Fibroblast of mammary gland (primary cell): ENCODE results near the gene ISYNA1.
A peak's percentile ranks its signal among the peaks of the same experiment; 100 is the strongest.

ENCODE experiments used
- DNase-seq: peaks from one replicate; pipeline ENCODE4 v3.0.0-alpha.2; 2010; ENCODE audit warnings: low read depth
- H3K4me3 ChIP-seq: 2 replicates; pipeline ENCODE4 v1.5.1; 2011; ENCODE audit warnings: low read depth, mild to moderate bottlenecking, low read length, moderate library complexity; ENCODE audit not compliant: control insufficient read depth
- TF ChIP-seq, protein P1 (sequence below): conservative IDR thresholded peaks from 2 replicates; pipeline ENCODE4 v1.5.1; 2011; ENCODE audit warnings: low read depth, low read length, inconsistent platforms; ENCODE audit not compliant: control insufficient read depth, insufficient read depth

ISYNA1 gene

DNA sequence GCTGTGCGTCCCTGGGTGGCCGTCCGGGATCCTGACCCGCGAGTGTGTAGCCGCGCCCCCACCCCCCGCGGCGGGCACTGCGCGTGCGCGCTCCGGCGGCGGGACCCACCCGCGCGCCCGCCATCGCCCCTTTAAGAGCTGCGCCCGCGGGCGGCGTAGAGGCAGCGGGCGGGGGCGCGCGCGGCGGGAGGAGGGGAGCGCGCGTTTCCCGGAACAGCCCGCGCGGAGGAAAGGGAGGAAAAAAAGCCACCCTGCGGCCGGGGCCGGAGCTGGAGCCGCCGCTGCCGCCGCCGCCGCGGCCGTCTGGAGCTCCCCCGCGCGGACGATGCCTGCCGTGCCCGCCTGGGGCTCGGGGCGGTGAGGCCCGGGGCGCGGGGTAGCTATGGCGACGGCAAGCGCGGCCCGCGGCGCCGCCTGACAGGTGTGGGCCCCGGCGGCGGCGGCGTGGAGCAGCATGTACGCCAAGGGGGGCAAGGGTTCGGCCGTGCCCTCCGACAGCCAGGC is 18.7 kb downstream of the ISYNA1 start, which contains the start of gene SSBP4:
Gene SSBP4, plus strand, starts transcription at position 204 of the 504 bp plus-strand sequence. Its CDS starts 251 bp downstream, at position 455.
- TF ChIP-seq, protein P1, sequence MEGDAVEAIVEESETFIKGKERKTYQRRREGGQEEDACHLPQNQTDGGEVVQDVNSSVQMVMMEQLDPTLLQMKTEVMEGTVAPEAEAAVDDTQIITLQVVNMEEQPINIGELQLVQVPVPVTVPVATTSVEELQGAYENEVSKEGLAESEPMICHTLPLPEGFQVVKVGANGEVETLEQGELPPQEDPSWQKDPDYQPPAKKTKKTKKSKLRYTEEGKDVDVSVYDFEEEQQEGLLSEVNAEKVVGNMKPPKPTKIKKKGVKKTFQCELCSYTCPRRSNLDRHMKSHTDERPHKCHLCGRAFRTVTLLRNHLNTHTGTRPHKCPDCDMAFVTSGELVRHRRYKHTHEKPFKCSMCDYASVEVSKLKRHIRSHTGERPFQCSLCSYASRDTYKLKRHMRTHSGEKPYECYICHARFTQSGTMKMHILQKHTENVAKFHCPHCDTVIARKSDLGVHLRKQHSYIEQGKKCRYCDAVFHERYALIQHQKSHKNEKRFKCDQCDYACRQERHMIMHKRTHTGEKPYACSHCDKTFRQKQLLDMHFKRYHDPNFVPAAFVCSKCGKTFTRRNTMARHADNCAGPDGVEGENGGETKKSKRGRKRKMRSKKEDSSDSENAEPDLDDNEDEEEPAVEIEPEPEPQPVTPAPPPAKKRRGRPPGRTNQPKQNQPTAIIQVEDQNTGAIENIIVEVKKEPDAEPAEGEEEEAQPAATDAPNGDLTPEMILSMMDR: no peak
- H3K4me3 ChIP-seq: peak within 1 kb of the TSS; percentile 66
- DNase-seq: peak; percentile 64

- TF ChIP-seq, protein P1: no peak
- DNase-seq: no peak
- peak overlapping the region; percentile 27 for H3K4me3 ChIP-seq
Observed at GRCh38 chr19:18418483-18419194, 19.3 kb downstream of the ISYNA1 start.

GRCh38 chr19:18418029-18418482 is 19.9 kb downstream of the ISYNA1 start:
- no peak for DNase-seq
- no peak overlapping the region for H3K4me3 ChIP-seq
- TF ChIP-seq, protein P1: no peak

DNA sequence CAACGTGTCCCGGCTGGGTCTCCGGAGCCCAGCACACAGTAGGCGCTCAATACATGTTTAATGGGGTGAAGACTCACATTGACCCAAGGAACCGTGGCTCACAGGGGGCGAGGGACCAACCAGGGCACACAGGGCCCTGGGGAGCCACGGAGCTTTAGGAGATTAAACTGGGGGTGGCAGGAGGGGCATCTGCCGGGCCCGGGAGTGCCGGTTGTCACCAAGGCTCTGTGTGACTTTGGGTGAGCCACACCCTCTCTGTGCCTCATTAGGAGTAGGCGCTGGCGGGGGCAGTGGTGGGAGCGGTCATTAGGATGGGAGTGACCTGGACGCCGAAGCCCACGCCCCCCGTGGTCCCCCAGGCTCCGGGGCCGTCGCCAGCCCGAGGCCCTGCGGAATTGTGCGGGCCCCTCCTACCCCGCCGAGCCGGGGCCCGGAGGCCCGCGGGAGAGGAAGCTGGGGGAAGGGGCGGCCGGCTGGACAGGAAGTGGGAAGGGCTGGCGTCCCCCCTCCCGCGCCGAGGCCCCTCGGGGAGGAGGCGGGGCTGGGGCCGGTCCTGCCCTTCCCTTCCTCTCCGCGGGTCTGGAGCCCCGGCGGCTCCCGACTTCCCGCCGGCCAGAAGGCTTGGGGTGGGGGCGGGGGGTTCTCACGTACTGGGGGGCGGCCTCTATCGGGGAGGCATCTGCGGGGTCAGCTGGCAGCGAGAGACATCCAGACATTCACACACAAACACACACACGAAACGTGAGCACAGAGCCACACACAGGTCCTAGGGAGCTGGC is 20.5 kb downstream of the ISYNA1 start:
- peak; percentile 69 for DNase-seq
- TF ChIP-seq, protein P1: no peak
- H3K4me3 ChIP-seq: peak overlapping the region; percentile 38

DNA sequence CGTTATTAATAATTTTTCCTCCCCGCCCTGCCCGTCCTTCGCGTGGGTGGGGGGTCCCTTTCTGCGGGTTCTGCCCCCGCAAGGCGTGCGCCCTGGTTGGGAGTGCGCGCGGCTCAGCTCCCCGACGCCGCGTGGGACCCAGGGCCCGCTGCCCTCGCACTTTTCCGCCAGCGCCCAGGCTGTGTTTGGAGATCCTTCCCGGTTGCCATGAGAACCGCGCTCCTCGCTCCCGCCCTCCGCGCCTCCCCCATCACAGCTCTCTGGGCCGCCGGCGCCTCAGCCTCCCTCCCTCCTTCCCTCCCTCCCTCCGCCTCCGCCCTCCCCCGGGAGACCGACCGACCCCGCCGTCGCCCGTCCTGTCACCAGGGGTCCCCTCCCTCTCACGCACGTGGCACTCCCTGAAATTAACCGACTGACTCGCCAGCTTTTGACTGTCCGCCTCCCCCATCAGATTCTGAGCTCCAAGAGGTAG is 21.1 kb downstream of the ISYNA1 start:
- peak overlapping the region; percentile 38 for H3K4me3 ChIP-seq
- DNase-seq: peak; percentile 83
- TF ChIP-seq, protein P1: no peak

DNA sequence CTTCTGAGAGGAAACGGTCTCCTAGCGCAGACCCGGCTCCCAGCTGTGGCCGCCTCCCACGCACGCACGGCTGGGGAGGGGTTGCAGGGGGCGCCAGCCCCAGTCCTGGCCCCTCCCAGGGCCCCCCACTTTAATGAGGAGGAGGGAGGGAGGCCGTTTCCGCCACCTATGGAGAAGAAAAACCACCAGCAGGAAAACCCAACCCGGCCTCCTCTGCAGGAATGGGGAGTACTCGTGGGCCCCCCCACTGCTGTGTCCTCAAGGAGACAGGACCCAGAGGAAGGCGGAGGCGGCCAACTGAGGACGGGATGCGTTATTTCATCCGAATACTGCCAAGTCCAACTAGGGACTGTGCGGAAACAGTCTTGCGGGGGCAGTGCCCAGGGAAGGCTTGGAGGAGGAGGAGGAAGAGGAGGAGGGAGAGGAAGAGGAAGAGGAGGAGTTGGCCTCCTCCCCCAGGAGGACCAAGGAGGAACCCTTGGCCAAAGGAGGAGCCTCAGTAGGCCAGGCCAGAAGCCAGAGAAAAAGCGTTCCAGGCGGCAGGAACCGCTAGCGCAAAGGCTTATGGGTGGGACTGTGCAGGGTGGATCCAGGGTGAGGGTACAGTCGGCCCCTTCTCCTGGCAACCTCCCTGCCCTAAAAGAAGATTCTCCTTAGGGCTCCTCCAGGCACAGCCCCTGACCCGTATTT is 22.6 kb downstream of the ISYNA1 start:
- TF ChIP-seq, protein P1: no peak
- peak; percentile 90 for DNase-seq
- H3K4me3 ChIP-seq: peak overlapping the region; percentile 43
